ENCODE measurements around the gene ACOT8.

ACOT8 gene

GRCh38 chr20:45850926-45851325, 6.3 kb downstream of the ACOT8 start:
- TF ChIP-seq, protein P1, sequence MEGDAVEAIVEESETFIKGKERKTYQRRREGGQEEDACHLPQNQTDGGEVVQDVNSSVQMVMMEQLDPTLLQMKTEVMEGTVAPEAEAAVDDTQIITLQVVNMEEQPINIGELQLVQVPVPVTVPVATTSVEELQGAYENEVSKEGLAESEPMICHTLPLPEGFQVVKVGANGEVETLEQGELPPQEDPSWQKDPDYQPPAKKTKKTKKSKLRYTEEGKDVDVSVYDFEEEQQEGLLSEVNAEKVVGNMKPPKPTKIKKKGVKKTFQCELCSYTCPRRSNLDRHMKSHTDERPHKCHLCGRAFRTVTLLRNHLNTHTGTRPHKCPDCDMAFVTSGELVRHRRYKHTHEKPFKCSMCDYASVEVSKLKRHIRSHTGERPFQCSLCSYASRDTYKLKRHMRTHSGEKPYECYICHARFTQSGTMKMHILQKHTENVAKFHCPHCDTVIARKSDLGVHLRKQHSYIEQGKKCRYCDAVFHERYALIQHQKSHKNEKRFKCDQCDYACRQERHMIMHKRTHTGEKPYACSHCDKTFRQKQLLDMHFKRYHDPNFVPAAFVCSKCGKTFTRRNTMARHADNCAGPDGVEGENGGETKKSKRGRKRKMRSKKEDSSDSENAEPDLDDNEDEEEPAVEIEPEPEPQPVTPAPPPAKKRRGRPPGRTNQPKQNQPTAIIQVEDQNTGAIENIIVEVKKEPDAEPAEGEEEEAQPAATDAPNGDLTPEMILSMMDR (conservative IDR thresholded peaks at IDR 0.05; ENCODE audit: low read depth, low read length), result no peak
- DNase-seq (ENCODE audit: low read depth), result no peak
- no peak overlapping the region for H3K4me3 ChIP-seq (ENCODE audit: low read length)

GRCh38 chr20:45850238-45850637, 7.0 kb downstream of the ACOT8 start:
- no peak overlapping the region for H3K4me3 ChIP-seq (ENCODE audit: low read length)
- TF ChIP-seq, protein P1 (conservative IDR thresholded peaks at IDR 0.05; ENCODE audit: low read depth, low read length), result no peak
- no peak for DNase-seq (ENCODE audit: low read depth)

GRCh38 chr20:45848969-45849582, 8.1 kb downstream of the ACOT8 start:
- no peak overlapping the region for H3K4me3 ChIP-seq (ENCODE audit: low read length)
- TF ChIP-seq, protein P1 (conservative IDR thresholded peaks at IDR 0.05; ENCODE audit: low read depth, low read length), result no peak
- no peak for DNase-seq (ENCODE audit: low read depth)

DNA sequence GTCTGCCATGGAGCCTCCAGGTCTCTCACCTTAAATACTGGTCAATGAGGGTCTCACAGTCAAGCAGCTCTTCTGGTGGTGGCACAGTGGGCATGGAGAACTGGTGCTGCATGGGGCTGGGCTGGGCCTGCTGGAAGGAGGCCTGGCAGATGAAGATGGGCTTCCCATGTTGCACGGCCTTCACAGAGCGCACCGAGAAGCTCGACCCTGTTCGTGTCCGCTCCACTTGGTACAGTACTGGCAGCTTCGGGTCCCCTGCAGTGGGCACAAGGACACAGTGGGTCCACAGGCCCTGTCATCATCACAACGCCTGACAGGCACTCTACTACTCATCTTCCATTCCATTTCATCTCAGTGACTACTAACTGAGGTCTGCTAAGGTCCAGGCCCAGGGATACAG, 8.8 kb downstream of the ACOT8 start:
- no peak for DNase-seq (ENCODE audit: low read depth)
- H3K4me3 ChIP-seq (ENCODE audit: low read length), result no peak overlapping the region
- TF ChIP-seq, protein P1 (conservative IDR thresholded peaks at IDR 0.05; ENCODE audit: low read depth, low read length), result no peak

- DNase-seq (ENCODE audit: low read depth), result no peak
- TF ChIP-seq, protein P1 (conservative IDR thresholded peaks at IDR 0.05; ENCODE audit: low read depth, low read length), result no peak
- no peak overlapping the region for H3K4me3 ChIP-seq (ENCODE audit: low read length)
Measured at GRCh38 chr20:45845452-45845851, 11.7 kb downstream of the ACOT8 start.

- TF ChIP-seq, protein P1 (conservative IDR thresholded peaks at IDR 0.05; ENCODE audit: low read depth, low read length), result no peak
- H3K4me3 ChIP-seq (ENCODE audit: low read length), result no peak overlapping the region
- no peak for DNase-seq (ENCODE audit: low read depth)
Measured at GRCh38 chr20:45843506-45843905, 13.7 kb downstream of the ACOT8 start.

DNA sequence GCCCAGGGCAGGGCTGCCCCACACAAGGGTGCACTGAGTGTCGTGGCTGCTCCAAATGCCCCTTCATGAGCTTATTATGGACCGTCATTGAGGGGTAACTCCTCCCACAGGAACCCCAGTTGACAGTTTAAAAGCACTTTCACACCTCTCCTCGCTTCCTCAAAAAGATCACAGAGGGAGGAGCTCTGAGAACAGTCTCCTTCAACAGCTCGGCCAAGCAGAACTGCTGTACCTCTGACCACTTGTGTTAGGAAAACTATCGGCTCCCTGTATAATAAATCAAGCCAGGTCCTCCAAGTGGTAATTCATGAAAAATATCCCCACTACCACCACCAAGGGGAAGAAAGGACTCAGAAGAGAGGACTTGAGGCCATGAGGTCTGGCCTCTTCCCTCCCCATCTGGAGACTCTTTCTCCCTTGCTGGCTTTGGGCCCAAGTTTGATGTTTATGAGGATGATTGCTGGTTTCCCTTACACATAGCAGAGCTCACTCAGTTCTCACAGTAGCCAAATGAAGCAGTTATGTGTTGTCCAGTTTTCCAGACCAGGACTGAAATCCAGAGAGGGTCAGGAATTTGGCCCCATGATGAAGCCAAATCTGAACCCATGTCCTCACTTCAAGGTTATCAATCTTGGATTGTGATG, 14.9 kb downstream of the ACOT8 start:
- TF ChIP-seq, protein P1 (conservative IDR thresholded peaks at IDR 0.05; ENCODE audit: low read depth, low read length), result no peak
- no peak for DNase-seq (ENCODE audit: low read depth)
- H3K4me3 ChIP-seq (ENCODE audit: low read length), result no peak overlapping the region
